HUES6 (cell line): Measurements from ENCODE around the gene MLPH.

ENCODE experiments used
- H3K27ac ChIP-seq: 2 replicates; pipeline ENCODE4 v1.7.0; 2013; ENCODE audit warnings: low read depth, mild to moderate bottlenecking, low read length, inconsistent platforms
- H3K27me3 ChIP-seq: 2 replicates; pipeline ENCODE4 v1.6.1; 2013; ENCODE audit warnings: low read length; ENCODE audit not compliant: control insufficient read depth, insufficient read depth
- H3K36me3 ChIP-seq: 2 replicates; pipeline ENCODE4 v1.6.1; 2013; ENCODE audit warnings: low read length; ENCODE audit not compliant: control insufficient read depth, insufficient read depth
- H3K4me1 ChIP-seq: 2 replicates; pipeline ENCODE4 v1.6.1; 2013; ENCODE audit warnings: low read length; ENCODE audit not compliant: control insufficient read depth, insufficient read depth
- H3K4me3 ChIP-seq: 2 replicates; pipeline ENCODE4 v1.5.1; 2013; ENCODE audit warnings: low read depth, low read length
- H3K9ac ChIP-seq: one replicate; pipeline ENCODE4 v1.6.1; 2013; ENCODE audit warnings: mild to moderate bottlenecking, low read length
- H3K9me3 ChIP-seq: 2 replicates; pipeline ENCODE4 v1.6.1; 2013; ENCODE audit warnings: low read depth, low read length; ENCODE audit not compliant: control insufficient read depth, insufficient read depth

The MLPH gene

DNA sequence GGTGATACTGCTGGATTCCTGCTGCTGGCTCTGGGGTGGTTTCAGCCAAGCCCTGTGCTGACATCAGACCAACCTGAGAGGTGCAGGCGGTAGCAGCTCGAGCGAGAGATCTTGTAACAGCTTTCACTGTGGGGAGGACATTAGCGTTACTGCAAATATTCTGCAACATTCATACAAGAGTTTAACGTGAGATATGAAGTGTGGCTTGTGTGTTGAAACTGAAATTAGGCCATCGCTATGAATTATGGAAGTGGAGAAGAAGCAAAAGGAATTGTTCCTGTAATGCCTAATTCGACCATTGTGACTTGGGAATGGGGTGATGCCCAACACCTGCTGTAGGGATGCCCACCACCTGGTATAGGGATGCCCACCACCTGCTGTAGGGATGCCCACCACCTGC, 6.5 kb upstream of the MLPH start:
- Histone ChIP-seq H3K4me3 (no peak overlapping the region), H3K27ac (no peak overlapping the region), H3K4me1 (peaks cover 3% of the 10 kb centered on the region; the same call in 1 of the 2 replicates), H3K9ac (no peak overlapping the region), H3K27me3 (peaks cover 86% of the 10 kb centered on the region), H3K9me3 (no peaks in the 10 kb centered on the region), H3K36me3 (no peaks in the 10 kb centered on the region)

DNA sequence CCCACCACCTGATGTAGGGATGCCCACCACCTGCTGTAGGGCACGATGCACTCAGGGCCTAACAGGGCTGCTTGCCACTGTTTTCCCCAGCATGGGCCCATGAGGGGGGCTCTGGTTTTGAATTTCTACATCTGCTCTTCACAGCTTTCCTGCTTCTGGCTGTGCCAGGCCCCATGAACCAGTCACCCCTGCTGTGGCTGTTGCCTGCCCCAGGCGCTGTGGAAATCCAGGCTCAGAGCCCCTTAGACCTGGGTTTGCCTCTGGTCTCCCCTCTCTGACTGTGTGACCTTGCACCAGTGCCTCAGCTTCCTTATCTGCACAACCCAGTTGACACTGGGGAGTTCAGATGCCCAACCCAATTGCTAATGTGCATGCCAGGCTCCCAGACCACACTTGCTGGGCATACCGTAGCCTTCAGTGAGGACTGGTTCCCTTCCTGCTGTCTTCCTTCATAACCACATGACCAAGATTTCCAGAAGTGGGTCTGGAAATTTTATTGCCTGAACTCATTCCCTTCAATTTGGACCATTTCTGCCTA, 6.0 kb upstream of the MLPH start:
- Histone ChIP-seq H3K36me3 (no peaks in the 10 kb centered on the region), H3K9me3 (no peaks in the 10 kb centered on the region), H3K4me1 (peaks cover 1% of the 10 kb centered on the region; the same call in 1 of the 2 replicates), H3K27me3 (peaks cover 86% of the 10 kb centered on the region), H3K9ac (no peak overlapping the region), H3K27ac (no peak overlapping the region), H3K4me3 (no peak overlapping the region)

DNA sequence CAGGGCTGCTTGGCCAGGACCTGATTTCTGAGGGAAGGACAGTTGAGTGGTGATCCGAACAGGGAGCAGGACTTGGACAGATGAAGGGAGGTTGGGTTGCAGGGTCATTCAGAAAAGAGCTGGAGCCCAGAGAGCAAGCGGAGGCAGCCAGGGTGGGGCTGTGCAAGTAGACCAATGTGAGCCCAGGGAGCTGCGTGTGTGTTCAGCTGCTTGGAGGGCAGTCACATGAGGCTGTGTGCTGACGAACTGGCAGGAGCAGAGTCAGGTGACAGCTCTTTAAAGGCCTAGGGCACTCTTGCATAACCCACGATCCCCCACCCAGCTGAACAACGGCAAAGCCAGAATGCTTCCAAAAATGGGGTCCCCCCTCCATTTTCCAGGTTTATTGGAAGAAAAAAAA, 4.6 kb upstream of the MLPH start:
- no peak overlapping the region for H3K4me3 ChIP-seq
- peaks cover 86% of the 10 kb centered on the region for H3K27me3 ChIP-seq
- no peak overlapping the region for H3K9ac ChIP-seq
- H3K4me1 ChIP-seq, result peaks cover 8% of the 10 kb centered on the region; the same call in 1 of the 2 replicates
- H3K27ac ChIP-seq, result no peak overlapping the region
- H3K36me3 ChIP-seq, result no peaks in the 10 kb centered on the region
- no peaks in the 10 kb centered on the region for H3K9me3 ChIP-seq

DNA sequence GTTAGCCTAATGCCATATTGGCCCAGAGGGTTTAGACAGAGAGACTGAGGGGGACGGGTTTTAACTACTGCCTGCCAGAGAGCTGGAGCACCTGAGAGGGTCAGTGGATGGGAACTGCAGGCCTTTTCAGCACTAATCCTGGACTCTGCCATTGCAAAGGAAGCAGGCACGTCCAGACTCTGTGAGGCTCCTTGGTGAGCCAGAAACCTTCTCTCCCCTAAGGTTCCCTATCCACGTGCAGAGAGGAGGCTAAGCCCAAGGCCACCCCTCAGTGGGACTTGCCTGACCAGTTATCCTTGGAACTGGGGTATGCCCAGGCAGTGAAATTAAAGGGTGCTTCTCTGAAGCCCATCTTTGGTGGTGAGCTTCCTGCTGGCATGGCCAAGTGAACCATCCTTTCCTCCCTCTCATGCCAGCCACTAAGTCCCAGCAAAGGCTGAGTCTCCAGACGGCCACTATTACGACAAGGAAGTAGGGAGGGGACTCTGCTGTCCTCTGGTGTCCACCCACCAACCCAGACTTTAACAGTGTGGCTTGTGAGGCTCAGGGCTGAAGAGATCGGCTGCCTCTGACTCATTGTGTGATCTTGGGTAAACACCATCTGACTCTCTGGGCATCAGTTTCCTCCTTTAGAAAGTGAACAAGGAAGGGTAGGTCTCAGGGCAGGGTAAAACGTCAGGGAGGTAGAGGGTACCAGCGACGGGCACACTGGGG, 3.9 kb upstream of the MLPH start:
- H3K4me1 ChIP-seq, result peaks cover 10% of the 10 kb centered on the region; the same call in 1 of the 2 replicates
- H3K4me3 ChIP-seq, result no peak overlapping the region
- H3K9me3 ChIP-seq, result no peaks in the 10 kb centered on the region
- no peak overlapping the region for H3K9ac ChIP-seq
- no peak overlapping the region for H3K27ac ChIP-seq
- H3K27me3 ChIP-seq, result peaks cover 86% of the 10 kb centered on the region
- H3K36me3 ChIP-seq, result no peaks in the 10 kb centered on the region

DNA sequence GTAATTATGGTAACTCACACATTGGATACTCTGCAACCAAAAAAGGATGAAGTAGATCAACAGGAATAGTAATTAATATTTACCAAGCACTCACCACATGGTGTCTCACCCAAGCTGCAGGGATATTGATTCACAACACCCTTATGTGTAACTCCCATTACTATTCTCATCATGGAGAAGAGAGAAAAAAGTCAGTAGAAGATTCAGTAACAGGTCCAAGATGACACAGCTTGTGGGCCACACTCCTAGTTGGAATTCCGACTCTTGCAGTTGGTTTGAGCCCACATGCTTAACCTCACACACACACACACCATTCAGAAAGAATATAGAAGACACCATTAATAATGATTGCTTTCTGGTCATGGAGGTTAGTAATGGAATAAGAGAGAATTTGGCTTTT, 1.7 kb upstream of the MLPH start:
- Histone ChIP-seq H3K36me3 (no peaks in the 10 kb centered on the region), H3K4me3 (no peak overlapping the region), H3K4me1 (peaks cover 22% of the 10 kb centered on the region), H3K27ac (no peak overlapping the region), H3K9me3 (no peaks in the 10 kb centered on the region), H3K27me3 (peaks cover 82% of the 10 kb centered on the region), H3K9ac (no peak overlapping the region)

DNA sequence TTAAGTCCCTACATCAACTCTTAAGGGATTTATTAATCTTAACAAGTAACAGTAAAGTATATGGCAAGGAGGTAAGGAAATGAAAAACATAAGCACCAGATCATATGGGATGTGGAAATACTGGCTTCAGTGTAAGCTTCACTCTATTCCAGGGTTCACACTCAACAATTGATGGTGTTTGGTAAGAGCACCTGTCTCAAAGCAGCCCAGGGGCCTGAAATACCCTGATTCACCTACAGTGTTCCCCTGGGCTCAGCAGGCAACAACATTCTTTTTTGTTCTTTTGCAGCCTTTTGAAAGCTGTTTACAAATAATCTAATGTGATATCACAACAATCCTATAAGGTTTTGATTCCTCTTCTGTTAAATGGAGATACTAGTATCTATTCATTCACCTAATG, 1.2 kb upstream of the MLPH start:
- Histone ChIP-seq H3K27ac (no peak overlapping the region), H3K36me3 (no peaks in the 10 kb centered on the region), H3K4me1 (peaks cover 22% of the 10 kb centered on the region), H3K9ac (no peak overlapping the region), H3K4me3 (peak overlapping the region; percentile 79), H3K9me3 (peaks cover under 1% of the 10 kb centered on the region), H3K27me3 (peaks cover 77% of the 10 kb centered on the region)

DNA sequence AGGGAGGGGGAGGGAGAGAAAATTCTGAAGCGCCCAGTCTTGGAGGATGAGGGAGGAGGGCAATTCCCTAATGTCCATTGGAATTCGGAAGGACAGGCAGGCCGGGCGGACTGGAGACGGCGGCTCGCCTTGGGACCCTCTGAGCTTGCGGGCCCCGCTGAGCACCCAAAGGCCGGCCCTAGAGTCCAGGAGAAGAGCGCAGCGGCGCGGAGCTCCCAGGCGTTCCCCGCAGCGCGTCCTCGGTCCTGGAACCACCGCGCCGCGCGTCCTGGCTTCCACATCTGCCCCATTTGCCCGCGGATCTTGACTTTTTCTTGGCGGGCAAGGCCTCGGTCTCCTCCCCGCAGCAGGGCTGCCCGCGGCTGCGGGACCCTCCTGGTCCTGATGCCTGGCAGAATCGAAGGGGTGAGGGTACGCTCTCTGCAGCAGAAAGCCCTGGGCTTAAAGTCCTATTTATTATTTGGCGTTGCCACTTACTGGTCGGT, 675 bp upstream of the MLPH start:
- Histone ChIP-seq H3K9me3 (peaks cover 6% of the 10 kb centered on the region), H3K4me3 (peak overlapping the region; percentile 79), H3K4me1 (peaks cover 22% of the 10 kb centered on the region), H3K27me3 (peaks cover 77% of the 10 kb centered on the region), H3K36me3 (no peaks in the 10 kb centered on the region), H3K9ac (peak overlapping the region; percentile 2), H3K27ac (no peak overlapping the region)

DNA sequence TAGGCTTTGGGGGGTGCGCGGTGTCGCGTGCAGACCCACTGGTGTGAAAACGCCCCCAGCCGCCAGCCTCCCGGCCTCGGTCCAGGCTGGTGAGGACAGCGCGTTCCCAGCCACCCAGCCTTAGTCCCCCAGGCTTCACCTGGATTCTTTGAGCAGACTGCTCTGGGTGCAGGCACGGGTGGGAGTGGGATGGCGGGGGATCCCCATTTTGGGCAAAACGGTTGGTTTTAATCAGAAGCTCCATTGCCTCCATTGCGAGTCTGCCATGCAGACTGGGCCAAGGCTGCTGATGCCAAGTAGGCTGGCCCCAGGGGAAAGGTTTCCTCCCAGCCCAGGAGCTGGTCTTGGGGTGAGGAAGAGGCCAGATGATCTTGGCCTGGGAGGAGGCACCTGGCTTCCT, 445 bp downstream of the MLPH start:
- peak overlapping the region; percentile 47 for H3K9ac ChIP-seq
- H3K27ac ChIP-seq, result no peak overlapping the region
- H3K36me3 ChIP-seq, result peaks cover 4% of the 10 kb centered on the region; the same call in 1 of the 2 replicates
- H3K27me3 ChIP-seq, result peaks cover 67% of the 10 kb centered on the region
- peak overlapping the region; percentile 79 for H3K4me3 ChIP-seq
- peaks cover 15% of the 10 kb centered on the region for H3K9me3 ChIP-seq
- H3K4me1 ChIP-seq, result peaks cover 22% of the 10 kb centered on the region

DNA sequence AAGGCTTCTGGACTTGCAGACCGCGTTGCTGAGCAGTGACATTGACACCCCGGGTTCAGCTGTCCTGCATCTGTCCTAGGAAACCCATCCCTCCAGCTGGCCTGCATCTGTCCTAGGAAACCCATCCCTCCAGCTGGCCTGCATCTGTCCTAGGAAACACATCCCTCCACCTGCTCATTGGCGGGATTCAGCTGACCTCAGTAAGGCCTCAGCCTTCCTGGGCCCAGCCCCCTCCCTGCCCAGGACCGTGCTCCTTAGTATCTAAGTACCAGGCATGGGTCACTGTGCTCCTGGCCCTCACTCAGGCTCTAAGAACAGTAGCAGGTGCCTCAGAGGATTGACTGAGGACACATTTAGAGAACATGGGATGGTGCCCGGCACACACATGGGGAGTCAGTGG, 1.2 kb downstream of the MLPH start:
- Histone ChIP-seq H3K9ac (no peak overlapping the region), H3K4me3 (no peak overlapping the region), H3K27me3 (peaks cover 59% of the 10 kb centered on the region), H3K9me3 (peaks cover 19% of the 10 kb centered on the region), H3K27ac (no peak overlapping the region), H3K36me3 (peaks cover 4% of the 10 kb centered on the region; the same call in 1 of the 2 replicates), H3K4me1 (peaks cover 22% of the 10 kb centered on the region)

DNA sequence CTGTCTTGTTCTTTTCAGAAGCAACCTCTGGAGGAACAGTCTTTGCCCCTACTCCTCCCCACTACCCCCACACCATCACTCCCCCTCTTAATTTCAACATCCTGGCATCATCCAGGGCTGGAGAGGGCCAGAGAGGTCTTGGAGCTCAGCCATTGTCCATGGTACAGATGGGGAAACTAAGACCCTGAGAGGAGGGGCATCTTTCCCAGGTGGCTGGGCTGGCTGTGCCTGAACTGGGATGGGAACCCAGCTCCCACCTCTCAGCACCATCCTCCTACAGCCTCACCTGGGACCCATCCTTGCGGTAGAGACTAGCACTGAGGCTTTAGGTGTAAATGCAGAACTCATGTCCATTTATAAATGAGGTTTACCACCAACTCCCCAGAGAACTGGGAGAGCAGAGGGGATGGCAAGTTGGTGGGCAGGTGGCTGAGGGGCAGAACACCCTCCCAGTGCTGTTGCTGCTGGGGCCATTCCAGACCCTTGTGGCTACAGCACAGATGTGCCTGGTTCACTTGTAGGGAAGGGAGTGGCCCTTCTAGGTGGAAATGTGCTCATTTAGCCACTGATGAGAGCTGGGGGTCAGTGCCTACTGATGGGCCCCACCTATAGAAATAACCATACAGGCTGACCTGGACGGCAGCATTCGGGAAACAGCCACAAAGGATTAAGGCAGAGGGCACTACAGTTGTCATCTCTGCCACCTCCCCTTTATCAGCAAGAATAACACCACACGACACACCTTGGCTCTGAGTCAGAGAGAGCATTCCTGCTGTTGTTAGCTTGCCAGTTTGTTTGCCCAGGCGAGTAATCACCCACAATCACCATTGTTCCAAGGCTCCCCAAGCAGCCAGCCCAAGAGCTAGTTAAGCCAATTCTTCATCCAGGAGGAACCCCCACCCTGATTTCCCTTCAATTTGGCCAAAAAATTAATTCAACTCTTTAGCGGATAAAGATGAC, 2.1 kb downstream of the MLPH start:
- H3K36me3 ChIP-seq, result peaks cover 4% of the 10 kb centered on the region; the same call in 1 of the 2 replicates
- H3K9me3 ChIP-seq, result peaks cover 19% of the 10 kb centered on the region
- no peak overlapping the region for H3K4me3 ChIP-seq
- peaks cover 54% of the 10 kb centered on the region for H3K27me3 ChIP-seq
- H3K9ac ChIP-seq, result no peak overlapping the region
- peaks cover 22% of the 10 kb centered on the region for H3K4me1 ChIP-seq
- H3K27ac ChIP-seq, result no peak overlapping the region
